ENCODE data around the gene CNPY4. TPM values are rescaled to one million over a fixed set of nuclear protein-coding genes. Genes with fewer than 3 reads are reported as not detected.
A peak's percentile ranks its signal among the peaks of the same experiment; 100 is the strongest.

CNPY4 gene
- total and polyA plus RNA-seq, 2 donors (not counting 3 experiments of a cell fraction or from before 2014, with no cell fraction given): 28.6 to 33.7 TPM

GRCh38 chr7:100082978-100083377 is 36.5 kb upstream of the CNPY4 start:
- H2AFZ ChIP-seq (ENCODE audit: low read depth, low read length): peak overlapping the region; percentile 26
- peaks cover 0 to 7% of the 10 kb centered on the region in 2 experiments for H3K36me3 ChIP-seq (ENCODE audit: control insufficient read depth in 2 of 2, extremely low read depth in 1 of 2, insufficient read depth in 2 of 2, low read length in 2 of 2)
- TF ChIP-seq CTCF (IDR thresholded peaks at IDR 0.05; ENCODE audit: extremely low read depth in 1 of 2, insufficient read depth in 1 of 2, low read depth in 1 of 2, low read length in 2 of 2) (no peak), POLR2AphosphoS5 (IDR thresholded peaks at IDR 0.05; ENCODE audit: insufficient read depth, low read depth, low read length) (no peak)
- BruUV-seq (replicated peaks): no TSS peak
- H3K9ac ChIP-seq (replicated peaks; ENCODE audit: extremely low read depth, insufficient read depth, low read length): peak overlapping the region; percentile 36
- no peaks in the 10 kb centered on the region for H3K27me3 ChIP-seq (ENCODE audit: control insufficient read depth in 2 of 2, insufficient read depth in 2 of 2, low read length in 2 of 2)
- POLR2A ChIA-PET: interaction anchor here (0.6 to 1.1 kb wide), 4 partner anchors 12 to 86 kb away, joined by 3 to 15 read pairs (median 4); partner anchors contain the start of genes AP4M1 and MCM7
- H4K20me1 ChIP-seq (replicated peaks; ENCODE audit: control insufficient read depth, extremely low read depth, insufficient read depth, low read length): no peaks in the 10 kb centered on the region
- intact Hi-C loops (cut with micrococcal nuclease) (loop anchor here (10.0 kb wide), 1 partner anchor 168 kb away; the partner anchor contains the start of gene TRIM4), dilution Hi-C loops (cut with MboI; ENCODE audit: extremely low pct_ligation_motif_present, low sequenced_read_pairs) (no loop called here)
- H3K4me3 ChIP-seq (replicated peaks in 1 of 3; ENCODE audit: insufficient read depth in 1 of 3, low read depth in 1 of 3, low read length in 3 of 3): no peak overlapping the region
- DNase-seq (ENCODE audit: low read depth, low spot score) (no peak), FAIRE-seq (no peak)
- peaks cover 27% of the 10 kb centered on the region for H3K4me1 ChIP-seq (ENCODE audit: control insufficient read depth, extremely low read depth, insufficient read depth, low read length)
- no peaks in the 10 kb centered on the region for H3K9me3 ChIP-seq (replicated peaks; ENCODE audit: control insufficient read depth, insufficient read depth, low read length)
- peak overlapping the region; percentile 42 for H3K27ac ChIP-seq (ENCODE audit: insufficient read depth, low read depth, low read length)
- no peaks in the 10 kb centered on the region for H3K9me1 ChIP-seq (replicated peaks; ENCODE audit: control insufficient read depth, extremely low read depth, insufficient read depth, low read length)
- no peak overlapping the region for H3K4me2 ChIP-seq (ENCODE audit: insufficient read depth, low read length)
- peaks cover 33% of the 10 kb centered on the region for H3K79me2 ChIP-seq (ENCODE audit: control insufficient read depth, insufficient read depth, low read length)
- CTCF ChIA-PET: interaction anchor here (0.6 to 1.9 kb wide), 13 partner anchors 7 to 170 kb away, joined by 3 to 17 read pairs (median 4); partner anchors contain the start of genes AP4M1, GJC3, MBLAC1 and MCM7

GRCh38 chr7:100085515-100085914 is 33.9 kb upstream of the CNPY4 start:
- Histone ChIP-seq H3K9ac (replicated peaks; ENCODE audit: extremely low read depth, insufficient read depth, low read length) (no peak overlapping the region), H3K79me2 (ENCODE audit: control insufficient read depth, insufficient read depth, low read length) (peaks cover 24% of the 10 kb centered on the region), H3K9me3 (replicated peaks; ENCODE audit: control insufficient read depth, insufficient read depth, low read length) (no peaks in the 10 kb centered on the region), H3K36me3 (ENCODE audit: control insufficient read depth in 2 of 2, extremely low read depth in 1 of 2, insufficient read depth in 2 of 2, low read length in 2 of 2) (peaks cover 0 to 3% of the 10 kb centered on the region in 2 experiments), H3K9me1 (replicated peaks; ENCODE audit: control insufficient read depth, extremely low read depth, insufficient read depth, low read length) (no peaks in the 10 kb centered on the region), H2AFZ (ENCODE audit: low read depth, low read length) (no peak overlapping the region), H4K20me1 (replicated peaks; ENCODE audit: control insufficient read depth, extremely low read depth, insufficient read depth, low read length) (no peaks in the 10 kb centered on the region), H3K4me1 (ENCODE audit: control insufficient read depth, extremely low read depth, insufficient read depth, low read length) (peaks cover 37% of the 10 kb centered on the region), H3K4me2 (ENCODE audit: insufficient read depth, low read length) (no peak overlapping the region), H3K27me3 (ENCODE audit: control insufficient read depth in 2 of 2, insufficient read depth in 2 of 2, low read length in 2 of 2) (no peaks in the 10 kb centered on the region), H3K27ac (ENCODE audit: insufficient read depth, low read depth, low read length) (peak overlapping the region; percentile 94), H3K4me3 (replicated peaks in 1 of 3; ENCODE audit: insufficient read depth in 1 of 3, low read depth in 1 of 3, low read length in 3 of 3) (no peak overlapping the region)
- intact Hi-C loops (cut with micrococcal nuclease) (loop anchor here (10.0 kb wide), 1 partner anchor 171 kb away; the partner anchor contains the start of gene TRIM4), dilution Hi-C loops (cut with MboI; ENCODE audit: extremely low pct_ligation_motif_present, low sequenced_read_pairs) (no loop called here)
- FAIRE-seq: no peak
- DNase-seq (ENCODE audit: low read depth, low spot score): no peak
- TF ChIP-seq POLR2A (IDR thresholded peaks at IDR 0.05; ENCODE audit: low read depth, low read length): no peak
- TF ChIP-seq MAX (IDR thresholded peaks at IDR 0.05; ENCODE audit: insufficient read depth, insufficient read length): no peak
- no peak for TF ChIP-seq JUN (IDR thresholded peaks at IDR 0.05; ENCODE audit: borderline replicate concordance, insufficient read depth, insufficient read length, low read depth)
- no peak for TF ChIP-seq FOS (IDR thresholded peaks at IDR 0.05; ENCODE audit: borderline replicate concordance, insufficient read depth, low read length)
- no peak for TF ChIP-seq CTCF (IDR thresholded peaks at IDR 0.05; ENCODE audit: extremely low read depth in 1 of 2, insufficient read depth in 1 of 2, low read depth in 1 of 2, low read length in 2 of 2)
- ChIA-PET CTCF (no interaction called here), POLR2A (no interaction called here)
- BruUV-seq (replicated peaks): no TSS peak
